ENCODE results near the gene CDK6. TPM values are rescaled to one million over a fixed set of nuclear protein-coding genes. Genes with fewer than 3 reads are reported as not detected.

Gene CDK6
- total RNA-seq, 2 donors from 2014 or later: 13.6 to 39.9 TPM

DNA sequence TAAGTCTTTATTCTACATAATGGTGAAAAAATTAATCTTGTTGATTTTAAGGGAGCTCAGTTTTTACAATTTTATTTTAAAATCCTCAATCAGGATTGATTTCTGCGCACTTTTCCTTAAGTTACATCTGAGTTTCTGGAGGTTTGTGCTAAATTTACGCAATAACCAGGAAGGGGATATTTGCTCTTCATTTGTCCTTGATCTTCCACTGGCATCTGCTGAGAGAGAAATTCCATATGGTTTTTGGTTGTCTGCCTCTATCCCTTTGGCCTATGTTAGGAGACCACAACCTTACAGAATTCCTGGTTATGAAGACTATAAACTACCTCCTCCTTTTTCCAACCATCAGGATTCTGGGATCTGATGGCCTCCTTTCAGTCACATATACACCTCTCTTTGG, 20.1 kb upstream of the CDK6 start:
- Histone ChIP-seq H3K27ac (no peak overlapping the region), H3K9me3 (no peaks in the 10 kb centered on the region), H3K36me3 (no peaks in the 10 kb centered on the region), H3K4me3 (no peak overlapping the region), H3K4me1 (replicated peaks) (no peaks in the 10 kb centered on the region), H3K27me3 (replicated peaks; ENCODE audit: insufficient read depth) (no peaks in the 10 kb centered on the region)
- TF ChIP-seq, protein P1, sequence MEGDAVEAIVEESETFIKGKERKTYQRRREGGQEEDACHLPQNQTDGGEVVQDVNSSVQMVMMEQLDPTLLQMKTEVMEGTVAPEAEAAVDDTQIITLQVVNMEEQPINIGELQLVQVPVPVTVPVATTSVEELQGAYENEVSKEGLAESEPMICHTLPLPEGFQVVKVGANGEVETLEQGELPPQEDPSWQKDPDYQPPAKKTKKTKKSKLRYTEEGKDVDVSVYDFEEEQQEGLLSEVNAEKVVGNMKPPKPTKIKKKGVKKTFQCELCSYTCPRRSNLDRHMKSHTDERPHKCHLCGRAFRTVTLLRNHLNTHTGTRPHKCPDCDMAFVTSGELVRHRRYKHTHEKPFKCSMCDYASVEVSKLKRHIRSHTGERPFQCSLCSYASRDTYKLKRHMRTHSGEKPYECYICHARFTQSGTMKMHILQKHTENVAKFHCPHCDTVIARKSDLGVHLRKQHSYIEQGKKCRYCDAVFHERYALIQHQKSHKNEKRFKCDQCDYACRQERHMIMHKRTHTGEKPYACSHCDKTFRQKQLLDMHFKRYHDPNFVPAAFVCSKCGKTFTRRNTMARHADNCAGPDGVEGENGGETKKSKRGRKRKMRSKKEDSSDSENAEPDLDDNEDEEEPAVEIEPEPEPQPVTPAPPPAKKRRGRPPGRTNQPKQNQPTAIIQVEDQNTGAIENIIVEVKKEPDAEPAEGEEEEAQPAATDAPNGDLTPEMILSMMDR (IDR thresholded peaks at IDR 0.05): no peak
- TF ChIP-seq POLR2AphosphoS5 (IDR thresholded peaks at IDR 0.05) (no peak), POLR2A (IDR thresholded peaks at IDR 0.05) (no peak)
- no peak for DNase-seq (ENCODE audit: low spot score)
- intact Hi-C loops (cut with DNase I): no loop called here
- 97% methylated on average over 2 of the region's 2 CpGs for WGBS

- no peaks in the 10 kb centered on the region for H3K9me3 ChIP-seq
- 56% methylated on average over 5 of the region's 5 CpGs for WGBS
- TF ChIP-seq, protein P1 (IDR thresholded peaks at IDR 0.05): no peak
- TF ChIP-seq POLR2AphosphoS5 (IDR thresholded peaks at IDR 0.05) (no peak), POLR2A (IDR thresholded peaks at IDR 0.05) (no peak)
- no peak for DNase-seq (ENCODE audit: low spot score)
- no peaks in the 10 kb centered on the region for H3K4me1 ChIP-seq (replicated peaks)
- H3K27ac ChIP-seq: no peak overlapping the region
- intact Hi-C loops (cut with DNase I): no loop called here
- no peak overlapping the region for H3K4me3 ChIP-seq
- no peaks in the 10 kb centered on the region for H3K27me3 ChIP-seq (replicated peaks; ENCODE audit: insufficient read depth)
- H3K36me3 ChIP-seq: no peaks in the 10 kb centered on the region
Observed at GRCh38 chr7:92854501-92855238, 18.3 kb upstream of the CDK6 start.

GRCh38 chr7:92851732-92852131, 15.4 kb upstream of the CDK6 start:
- no peak overlapping the region for H3K27ac ChIP-seq
- 65% methylated on average over 3 of the region's 3 CpGs for WGBS
- H3K27me3 ChIP-seq (replicated peaks; ENCODE audit: insufficient read depth): no peaks in the 10 kb centered on the region
- no peaks in the 10 kb centered on the region for H3K9me3 ChIP-seq
- no peaks in the 10 kb centered on the region for H3K4me1 ChIP-seq (replicated peaks)
- TF ChIP-seq POLR2A (IDR thresholded peaks at IDR 0.05) (no peak), POLR2AphosphoS5 (IDR thresholded peaks at IDR 0.05) (no peak)
- TF ChIP-seq, protein P1 (IDR thresholded peaks at IDR 0.05): no peak
- no peak overlapping the region for H3K4me3 ChIP-seq
- DNase-seq (ENCODE audit: low spot score): no peak
- H3K36me3 ChIP-seq: no peaks in the 10 kb centered on the region
- intact Hi-C loops (cut with DNase I): no loop called here

DNA sequence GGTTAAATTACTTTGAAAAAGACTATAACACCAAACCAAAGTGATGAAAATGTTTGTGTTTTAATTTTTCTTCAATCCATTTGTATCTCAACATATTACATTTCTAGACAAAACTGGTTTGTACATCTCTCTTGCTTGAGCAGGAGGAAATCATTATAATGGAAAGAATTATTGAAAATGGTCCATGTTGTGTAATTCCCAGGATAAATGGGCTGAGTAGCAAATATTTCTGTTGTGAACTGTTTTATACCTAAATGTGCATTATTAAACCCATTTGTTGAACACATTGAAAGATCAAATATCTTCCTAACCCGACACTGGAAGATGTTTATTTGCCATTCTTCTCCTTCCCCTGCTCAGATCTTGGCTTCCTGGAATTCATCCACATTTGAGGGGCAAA, 14.1 kb upstream of the CDK6 start:
- Histone ChIP-seq H3K27ac (no peak overlapping the region), H3K4me3 (no peak overlapping the region), H3K4me1 (replicated peaks) (no peaks in the 10 kb centered on the region), H3K27me3 (replicated peaks; ENCODE audit: insufficient read depth) (no peaks in the 10 kb centered on the region), H3K36me3 (no peaks in the 10 kb centered on the region), H3K9me3 (no peaks in the 10 kb centered on the region)
- intact Hi-C loops (cut with DNase I): no loop called here
- TF ChIP-seq, protein P1 (IDR thresholded peaks at IDR 0.05): no peak
- TF ChIP-seq POLR2A (IDR thresholded peaks at IDR 0.05) (no peak), POLR2AphosphoS5 (IDR thresholded peaks at IDR 0.05) (no peak)
- 48% methylated on average over 1 of the region's 1 CpG for WGBS
- DNase-seq (ENCODE audit: low spot score): no peak

GRCh38 chr7:92849322-92849721, 12.9 kb upstream of the CDK6 start:
- no peaks in the 10 kb centered on the region for H3K9me3 ChIP-seq
- 57% methylated on average over 4 of the region's 4 CpGs for WGBS
- H3K27me3 ChIP-seq (replicated peaks; ENCODE audit: insufficient read depth): no peaks in the 10 kb centered on the region
- H3K4me3 ChIP-seq: no peak overlapping the region
- H3K27ac ChIP-seq: no peak overlapping the region
- TF ChIP-seq POLR2AphosphoS5 (IDR thresholded peaks at IDR 0.05) (no peak), POLR2A (IDR thresholded peaks at IDR 0.05) (no peak)
- TF ChIP-seq, protein P1 (IDR thresholded peaks at IDR 0.05): no peak
- H3K36me3 ChIP-seq: no peaks in the 10 kb centered on the region
- DNase-seq (ENCODE audit: low spot score): no peak
- H3K4me1 ChIP-seq (replicated peaks): no peaks in the 10 kb centered on the region
- intact Hi-C loops (cut with DNase I): no loop called here

Data from prostate gland (tissue), 2 donors.